Measurements from ENCODE around the gene TRNAU1AP. TPM values are rescaled to one million over a fixed set of nuclear protein-coding genes. Genes with fewer than 3 reads are reported as not detected.

Gene TRNAU1AP
- total RNA-seq = 10 to 100 TPM; 22.1 to 28.6 TPM

- intact Hi-C loops (cut with DNase I) = no loop called here
- Histone ChIP-seq H3K27ac (peak within 1 kb of the TSS; percentile 86), H3K9me3 (no peaks in the 10 kb centered on the region), H3K36me3 (no peaks in the 10 kb centered on the region), H3K4me1 (peaks cover 5% of the 10 kb centered on the region), H3K4me3 (peak within 1 kb of the TSS; percentile 89), H3K27me3 (no peaks in the 10 kb centered on the region), H3K9ac (ENCODE audit: low read depth in 2 of 2, low read length in 2 of 2) (peak within 1 kb of the TSS; percentile 76 to 87)
- DNase-seq = peak; percentile 98
- TF ChIP-seq CTCF (IDR thresholded peaks at IDR 0.05) = no peak
These were observed at the start of gene TRNAU1AP for GRCh38 chr1:28552758-28553663. TSS of gene TRNAU1AP (plus strand) at chr1:28553085. CDS start at chr1:28553111, 26 bp downstream.

- DNase-seq = peak; percentile 55
- no peaks in the 10 kb centered on the region for H3K36me3 ChIP-seq
- H3K9me3 ChIP-seq = no peaks in the 10 kb centered on the region
- H3K27ac ChIP-seq = peak overlapping the region; percentile 42
- no peaks in the 10 kb centered on the region for H3K27me3 ChIP-seq
- TF ChIP-seq CTCF (IDR thresholded peaks at IDR 0.05) = no peak
- intact Hi-C loops (cut with DNase I) = no loop called here
- H3K4me1 ChIP-seq = peaks cover 6% of the 10 kb centered on the region
- no peak overlapping the region for H3K9ac ChIP-seq (ENCODE audit: low read depth in 2 of 2, low read length in 2 of 2)
- H3K4me3 ChIP-seq = no peak overlapping the region
These were observed 49.8 kb upstream of the TRNAU1AP start for GRCh38 chr1:28503117-28503516.

GRCh38 chr1:28505406-28506187 lies 47.3 kb upstream of the TRNAU1AP start, which contains the start of gene RCC1:
TSS of gene RCC1 (plus strand) at chr1:28506043. CDS start at chr1:28529867, 23,824 bp downstream.
- Histone ChIP-seq H3K4me3 (peak within 1 kb of the TSS; percentile 66), H3K36me3 (no peaks in the 10 kb centered on the region), H3K9me3 (no peaks in the 10 kb centered on the region), H3K27me3 (no peaks in the 10 kb centered on the region), H3K27ac (peak within 1 kb of the TSS; percentile 84), H3K9ac (ENCODE audit: low read depth in 2 of 2, low read length in 2 of 2) (peak within 1 kb of the TSS; percentile 84 to 98), H3K4me1 (peaks cover 25% of the 10 kb centered on the region)
- intact Hi-C loops (cut with DNase I) = no loop called here
- no peak for TF ChIP-seq CTCF (IDR thresholded peaks at IDR 0.05)
- DNase-seq = peak; percentile 97

- peak overlapping the region; percentile 84 for H3K27ac ChIP-seq
- no peak for TF ChIP-seq CTCF (IDR thresholded peaks at IDR 0.05)
- peak overlapping the region; percentile 67 to 98 for H3K9ac ChIP-seq (ENCODE audit: low read depth in 2 of 2, low read length in 2 of 2)
- H3K4me1 ChIP-seq = peaks cover 25% of the 10 kb centered on the region
- peak overlapping the region; percentile 66 for H3K4me3 ChIP-seq
- no peak for DNase-seq
- intact Hi-C loops (cut with DNase I) = no loop called here
- H3K27me3 ChIP-seq = no peaks in the 10 kb centered on the region
- no peaks in the 10 kb centered on the region for H3K9me3 ChIP-seq
- H3K36me3 ChIP-seq = no peaks in the 10 kb centered on the region
These were observed 46.0 kb upstream of the TRNAU1AP start for GRCh38 chr1:28506907-28507246.

GRCh38 chr1:28507247-28507645 lies 45.6 kb upstream of the TRNAU1AP start:
- Histone ChIP-seq H3K27ac (peak overlapping the region; percentile 84), H3K4me3 (peak overlapping the region; percentile 66), H3K27me3 (no peaks in the 10 kb centered on the region), H3K9me3 (no peaks in the 10 kb centered on the region), H3K9ac (ENCODE audit: low read depth in 2 of 2, low read length in 2 of 2) (peak overlapping the region; percentile 66 to 98), H3K4me1 (peaks cover 25% of the 10 kb centered on the region), H3K36me3 (no peaks in the 10 kb centered on the region)
- intact Hi-C loops (cut with DNase I) = no loop called here
- no peak for TF ChIP-seq CTCF (IDR thresholded peaks at IDR 0.05)
- peak; percentile 26 for DNase-seq

All from colonic mucosa (tissue), 4 donors.